Heart left ventricle (tissue), 16 donors: Measurements from ENCODE around the gene OSBPL10. TPM values are rescaled to one million over a fixed set of nuclear protein-coding genes. Genes with fewer than 3 reads are reported as not detected.

ENCODE experiments used
- ATAC-seq, 4 donors: fragments of 200-7000 bp; cut with Tn5 transposase; one replicate each; pipeline ENCODE4 v1.9.1; 2020 to 2022; ENCODE audit warnings: moderate library complexity in 4 of 4, mild to moderate bottlenecking in 3 of 4, moderate number of reproducible peaks in 1 of 4
- DNase-seq, 5 donors: peaks; one replicate each; pipeline ENCODE4 v3.0.0-alpha.2; 2020
- H3K27ac ChIP-seq, 12 donors: fragments of 200-600 bp; sonication (generic) in 4 of 12; one replicate each; pipeline versions ENCODE4 v1.5.0 to v1.8.0; 2016 to 2022; ENCODE audit warnings: mild to moderate bottlenecking in 2 of 12
- H3K27me3 ChIP-seq, 9 donors: fragments of 200-600 bp; sonication (generic) in 2 of 9; one replicate each; pipeline versions ENCODE4 v1.5.1 to v1.8.0; 2016 to 2022; ENCODE audit warnings: mild to moderate bottlenecking in 3 of 9
- H3K36me3 ChIP-seq, 9 donors: fragments of 200-600 bp; sonication (generic) in 2 of 9; one replicate each; pipeline versions ENCODE4 v1.5.0 to v1.8.0; 2018 to 2022; ENCODE audit warnings: mild to moderate bottlenecking in 2 of 9
- H3K4me1 ChIP-seq, 12 donors: fragments of 200-600 bp; sonication (generic) in 4 of 12; one replicate each; pipeline versions ENCODE4 v1.5.0 to v1.8.0; 2016 to 2022; ENCODE audit warnings: mild to moderate bottlenecking in 3 of 12
- H3K4me3 ChIP-seq, 12 donors: fragments of 200-600 bp; sonication (generic) in 4 of 12; one replicate each; pipeline versions ENCODE4 v1.5.0 to v1.8.0; 2017 to 2022; ENCODE audit warnings: mild to moderate bottlenecking in 9 of 12, moderate library complexity in 4 of 12
- H3K9me3 ChIP-seq, 12 donors: fragments of 200-600 bp; sonication (generic) in 4 of 12; one replicate each; pipeline versions ENCODE4 v1.5.0 to v1.8.0; 2016 to 2022; ENCODE audit warnings: mild to moderate bottlenecking in 1 of 12
- CTCF ChIP-seq, 12 donors: fragments of 200-600 bp; sonication (generic) in 4 of 12; IDR thresholded peaks; one replicate each; pipeline versions ENCODE4 v1.5.0 to v1.8.0; 2018 to 2022; ENCODE audit warnings: antibody characterized with exemption in 12 of 12, mild to moderate bottlenecking in 5 of 12
- POLR2A ChIP-seq, 2 donors: fragments of 450-650 bp; IDR thresholded peaks; one replicate each; pipeline ENCODE4 v1.6.1; 2017; ENCODE audit warnings: antibody characterized with exemption in 2 of 2, mild to moderate bottlenecking in 2 of 2, moderate library complexity in 2 of 2
- WGBS, 4 donors: extraction: QIAGEN DNeasy Blood & Tissue Kit in 2 of 4; methylation state at CpG; one replicate each; pipeline versions ENCODE4 v1.1.5 to v1.1.7; 2013 to 2018; 5-methylcytosine and 5-hydroxymethylcytosine counted together
- intact Hi-C, 10 donors: fragments of 100-400 bp; cut with DNase I; formaldehyde crosslinking; loops; one replicate each; pipeline versions ENCODE4 v1.11.1 to v1.14.2; 2022
- polyA plus RNA-seq, 2 donors: library from polyadenylated mRNA; stranded (reverse); fragments of 200-250 nt; gene quantifications; one replicate each; pipeline ENCODE4 v1.2.3, GENCODE V29; 2013
- total RNA-seq, 9 donors: library from RNA; depleted of rRNA in 2 of 9; stranded (reverse); fragments of >200 nt in 2 of 9; fragmentation: NEBNext Ultra II Directional in 3 of 9; extraction: Animal tissue kit (Norgen Biotek cat#: 25700) in 3 of 9; gene quantifications; one replicate each; pipeline versions ENCODE4 v1.1.0 to v1.2.4, GENCODE V29; 2016 to 2023
- donor health status: ischemic (EF 13 %, LVEDD 7.1; RV severe dilation, severe dysfunction).
- donor health status: healthy with polysubstance abuse.
- donor health status: DM: no; HTN: yes; CAD: no.
- donor health status: DM: no; HTN: no; CAD: no.
- donor health status: ischemic (EF 25% LVEDD 6.9; RV normal size, moderate dysfunction).
- donor health status: ischemic (EF 25% LVEDD 5.7; RV mildly dilated, moderate dysfunction).
- donor health status: healthy.
- donor health status: DM: yes; HTN: yes; CAD: no.
- donor health status: ischemic (EF 35%, LVEDD 5.7; RV mildly dilated, moderate dysfunction).
- donor health status: nonischemic (EF 11% LVEDD 7.7; RV severe dilation, severe dysfunction).
- donor health status: DM: yes; HTN: yes; CAD: no.
- donor health status: PGD.
- donor health status: ischemic (EF 29% LVEDD 5.4; RV normal size, mild dysfunction).
- donor health status: nonischemic (EF 23%, LVEDD 6.1; RV moderate dilation, normal function).

OSBPL10 gene
- total and polyA plus RNA-seq, 11 donors: 1.3 to 12.7 (median 3.9) TPM

DNA sequence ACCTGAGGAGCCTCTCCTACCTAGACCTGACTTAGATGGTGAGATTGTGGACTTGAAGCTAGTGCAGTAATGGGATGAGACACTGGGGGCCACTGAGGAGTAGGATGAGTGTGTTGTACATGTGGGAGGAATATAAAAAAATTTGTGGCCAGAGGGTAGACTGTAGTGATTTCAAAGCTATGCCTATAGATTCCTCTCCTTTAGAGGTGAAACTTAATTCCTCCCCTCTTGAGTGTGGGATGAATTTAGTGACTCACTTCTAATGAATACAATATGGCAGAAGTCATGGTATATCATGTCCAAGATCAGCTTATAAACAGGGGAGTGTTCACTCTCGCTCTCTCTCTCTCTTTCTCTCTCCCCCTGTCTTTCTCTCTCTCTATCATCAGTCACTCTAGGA is 7.2 kb upstream of the OSBPL10 start:
- ATAC-seq (no peak), DNase-seq (no peak)
- H3K36me3 ChIP-seq: no peaks in the 10 kb centered on the region
- no peak for TF ChIP-seq POLR2A (IDR thresholded peaks at IDR 0.05)
- TF ChIP-seq CTCF (IDR thresholded peaks at IDR 0.05): no peak
- peaks cover 0 to 8% (median 0%) of the 10 kb centered on the region in 12 donors for H3K4me1 ChIP-seq
- H3K4me3 ChIP-seq: no peak overlapping the region
- 91 to 100% (median 96%) methylated on average over 1 of the region's 1 CpG for WGBS, 4 donors
- H3K9me3 ChIP-seq: peaks cover 0 to 45% (median 19%) of the 10 kb centered on the region in 12 donors
- no peak overlapping the region for H3K27ac ChIP-seq
- intact Hi-C loops: no loop called here
- no peaks in the 10 kb centered on the region for H3K27me3 ChIP-seq

DNA sequence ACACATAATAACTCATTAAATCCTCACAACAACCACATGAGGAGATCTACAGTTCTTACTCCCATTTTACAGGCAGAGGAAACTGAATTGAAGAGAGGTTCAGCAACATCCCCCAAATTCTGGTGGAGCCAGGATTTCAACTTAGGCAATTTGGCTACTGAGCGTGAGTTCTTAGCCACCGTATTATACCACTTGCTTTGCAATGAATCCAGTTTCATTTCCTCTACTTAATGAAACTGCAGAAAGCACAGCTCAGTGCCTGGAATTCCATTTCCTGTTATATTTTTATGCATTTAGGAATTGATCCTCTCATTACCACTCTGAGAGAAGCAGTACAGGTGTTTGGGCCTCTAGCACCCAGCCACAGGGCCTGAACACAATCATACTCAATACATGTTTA is 4.8 kb upstream of the OSBPL10 start:
- WGBS, 4 donors: 68 to 80% (median 74%) methylated on average over 2 of the region's 2 CpGs
- Histone ChIP-seq H3K27me3 (peaks cover 0 to 9% (median 0%) of the 10 kb centered on the region in 9 donors), H3K9me3 (peaks cover 0 to 36% (median 16%) of the 10 kb centered on the region in 12 donors), H3K27ac (no peak overlapping the region), H3K36me3 (no peaks in the 10 kb centered on the region), H3K4me3 (no peak overlapping the region), H3K4me1 (peaks cover 0 to 17% (median 2%) of the 10 kb centered on the region in 12 donors)
- TF ChIP-seq POLR2A (IDR thresholded peaks at IDR 0.05) (no peak), CTCF (IDR thresholded peaks at IDR 0.05) (no peak)
- DNase-seq (no peak), ATAC-seq (no peak)
- intact Hi-C loops: no loop called here

DNA sequence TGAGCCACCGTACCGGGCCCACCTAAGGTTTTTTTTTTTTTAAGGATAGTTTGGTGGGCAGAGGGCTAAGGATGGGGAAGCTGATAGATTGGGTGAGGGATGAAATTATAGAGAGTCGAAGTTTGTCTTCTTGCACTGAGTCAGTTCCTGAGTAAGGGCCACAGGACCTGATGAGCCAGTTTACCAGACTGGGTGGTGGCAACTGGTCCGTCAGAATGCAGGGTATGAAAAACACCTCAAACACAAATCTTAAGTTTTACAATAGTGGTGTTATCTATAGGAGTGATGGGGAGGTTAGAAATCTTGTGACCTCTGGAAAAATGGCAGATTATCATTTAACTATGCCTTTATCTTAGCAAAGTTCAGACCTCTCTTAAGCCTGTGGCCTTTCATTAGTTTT is 3.3 kb upstream of the OSBPL10 start:
- Histone ChIP-seq H3K27me3 (peaks cover 0 to 16% (median 0%) of the 10 kb centered on the region in 9 donors), H3K9me3 (peaks cover 0 to 21% (median 4%) of the 10 kb centered on the region in 12 donors), H3K4me1 (peaks cover 0 to 28% (median 10%) of the 10 kb centered on the region in 12 donors), H3K4me3 (no peak overlapping the region), H3K27ac (no peak overlapping the region), H3K36me3 (no peaks in the 10 kb centered on the region)
- DNase-seq (no peak), ATAC-seq (no peak)
- TF ChIP-seq CTCF (IDR thresholded peaks at IDR 0.05): no peak
- TF ChIP-seq POLR2A (IDR thresholded peaks at IDR 0.05): no peak
- intact Hi-C loops: no loop called here
- WGBS, 4 donors: 96 to 98% (median 96%) methylated on average over 4 of the region's 4 CpGs

- H3K4me3 ChIP-seq: peak overlapping the region; percentile 47 to 92 (median 72)
- ATAC-seq: peak in 2 of 4 donors; percentile 52 to 61
- H3K9me3 ChIP-seq: no peaks in the 10 kb centered on the region
- 1 to 3% (median 1%) methylated on average over 17 to 66 of the region's 66 CpGs for WGBS, 4 donors
- intact Hi-C loops: no loop called here
- TF ChIP-seq POLR2A (IDR thresholded peaks at IDR 0.05): no peak
- TF ChIP-seq CTCF (IDR thresholded peaks at IDR 0.05): peak in 1 of 12 donors; percentile 25
- H3K36me3 ChIP-seq: no peaks in the 10 kb centered on the region
- H3K27me3 ChIP-seq: peaks cover 0 to 16% (median 0%) of the 10 kb centered on the region in 9 donors
- DNase-seq: peak; percentile 31 to 74 (median 39)
- H3K27ac ChIP-seq: peak overlapping the region in 11 of 12 donors; percentile 70 to 88 (median 84)
- peaks cover 0 to 24% (median 13%) of the 10 kb centered on the region in 12 donors for H3K4me1 ChIP-seq
Observed at GRCh38 chr3:31980530-31981205, 394 bp downstream of the OSBPL10 start.
